ENCODE data around the gene LTN1. TPM values are rescaled to one million over a fixed set of nuclear protein-coding genes. Genes with fewer than 3 reads are reported as not detected.
"Not testable (repeated sequence)": the region's sequence is repeated elsewhere in the genome, so short reads cannot be mapped to it uniquely, and the experiment has no call there.

LTN1 gene
- polyA plus RNA-seq, 2 of the 4 experiments (the other 2 are of a cell fraction), result 6.9 to 12.3 TPM

GRCh38 chr21:28936036-28936435 lies 56.6 kb downstream of the LTN1 start (continued):
- TF ChIP-seq CTCF (IDR thresholded peaks at IDR 0.05), result no peak

- no peak for ATAC-seq
- H3K4me3 ChIP-seq, result no peak overlapping the region
- no peak overlapping the region for H3K4me2 ChIP-seq
- DNase-seq (ENCODE audit: low read depth in 1 of 2, low spot score in 1 of 2), result no peak
- no peaks in the 10 kb centered on the region for H3K9me3 ChIP-seq
- H3K4me1 ChIP-seq, result no peaks in the 10 kb centered on the region
- TF ChIP-seq CTCF (IDR thresholded peaks at IDR 0.05) (no peak), RFX5 (IDR thresholded peaks at IDR 0.05) (no peak), KDM5A (IDR thresholded peaks at IDR 0.05) (no peak), RNF2 (IDR thresholded peaks at IDR 0.05; ENCODE audit: borderline replicate concordance, low read depth) (no peak), CEBPB (IDR thresholded peaks at IDR 0.05) (no peak), CBX8 (IDR thresholded peaks at IDR 0.05) (no peak), E2F6 (IDR thresholded peaks at IDR 0.05; ENCODE audit: borderline replicate concordance, low read depth) (no peak), CBX2 (IDR thresholded peaks at IDR 0.05; ENCODE audit: borderline replicate concordance, low read depth) (no peak), RCOR1 (IDR thresholded peaks at IDR 0.05; ENCODE audit: low read depth, low read length) (no peak), HDAC2 (IDR thresholded peaks at IDR 0.05) (no peak), ATOH8 (CRISPR knock-in tag; IDR thresholded peaks at IDR 0.05; ENCODE audit: low read depth) (no peak), ZFP36 (IDR thresholded peaks at IDR 0.05; ENCODE audit: borderline replicate concordance, partially characterized antibody) (no peak), EP300 (IDR thresholded peaks at IDR 0.05) (no peak), FOSB (CRISPR knock-in tag; IDR thresholded peaks at IDR 0.05) (no peak), HOXB13 (CRISPR knock-in tag; IDR thresholded peaks at IDR 0.05; ENCODE audit: low read depth) (no peak), MAX (IDR thresholded peaks at IDR 0.05) (no peak), EHMT2 (IDR thresholded peaks at IDR 0.05; ENCODE audit: low read depth) (no peak)
- TF ChIP-seq, protein P1, sequence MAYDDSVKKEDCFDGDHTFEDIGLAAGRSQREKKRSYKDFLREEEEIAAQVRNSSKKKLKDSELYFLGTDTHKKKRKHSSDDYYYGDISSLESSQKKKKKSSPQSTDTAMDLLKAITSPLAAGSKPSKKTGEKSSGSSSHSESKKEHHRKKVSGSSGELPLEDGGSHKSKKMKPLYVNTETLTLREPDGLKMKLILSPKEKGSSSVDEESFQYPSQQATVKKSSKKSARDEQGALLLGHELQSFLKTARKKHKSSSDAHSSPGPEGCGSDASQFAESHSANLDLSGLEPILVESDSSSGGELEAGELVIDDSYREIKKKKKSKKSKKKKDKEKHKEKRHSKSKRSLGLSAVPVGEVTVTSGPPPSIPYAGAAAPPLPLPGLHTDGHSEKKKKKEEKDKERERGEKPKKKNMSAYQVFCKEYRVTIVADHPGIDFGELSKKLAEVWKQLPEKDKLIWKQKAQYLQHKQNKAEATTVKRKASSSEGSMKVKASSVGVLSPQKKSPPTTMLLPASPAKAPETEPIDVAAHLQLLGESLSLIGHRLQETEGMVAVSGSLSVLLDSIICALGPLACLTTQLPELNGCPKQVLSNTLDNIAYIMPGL (CRISPR knock-in tag; IDR thresholded peaks at IDR 0.05; ENCODE audit: borderline replicate concordance), result no peak
- no peak overlapping the region for H3K27ac ChIP-seq
- ChIA-PET POLR2A (no interaction called here), CTCF (no interaction called here)
- 90% methylated on average over 2 of the region's 2 CpGs for WGBS (ENCODE audit: missing lambda C conversion rate)
- no peak for FAIRE-seq
Observed at GRCh38 chr21:28932717-28933116, 60.0 kb downstream of the LTN1 start.

- H3K4me3 ChIP-seq; DNase-seq (ENCODE audit: low read depth in 1 of 2, low spot score in 1 of 2); FAIRE-seq; H3K9me3 ChIP-seq; H3K4me1 ChIP-seq; POLR2A ChIA-PET; H3K4me2 ChIP-seq; H3K27ac ChIP-seq; ATAC-seq: not testable (repeated sequence)
- WGBS (ENCODE audit: missing lambda C conversion rate), result 95% methylated on average over 6 of the region's 6 CpGs
- CTCF ChIA-PET, result interaction anchor here (1.9 kb wide), 1 partner anchor 8 kb away, joined by 5 read pairs; no protein-coding TSS in a partner anchor
Observed at GRCh38 chr21:28931708-28932372, 60.8 kb downstream of the LTN1 start.

All from A549 (cell line).